HUES6 (cell line): ENCODE results near the gene KIF26A.
"Not testable (repeated sequence)": the region's sequence is repeated elsewhere in the genome, so short reads cannot be mapped to it uniquely, and the experiment has no call there.

Source experiments
- H3K27ac ChIP-seq: 2 replicates; pipeline ENCODE4 v1.7.0; 2013; ENCODE audit warnings: low read depth, mild to moderate bottlenecking, low read length, inconsistent platforms
- H3K27me3 ChIP-seq: 2 replicates; pipeline ENCODE4 v1.6.1; 2013; ENCODE audit warnings: low read length; ENCODE audit not compliant: control insufficient read depth, insufficient read depth
- H3K36me3 ChIP-seq: 2 replicates; pipeline ENCODE4 v1.6.1; 2013; ENCODE audit warnings: low read length; ENCODE audit not compliant: control insufficient read depth, insufficient read depth
- H3K4me1 ChIP-seq: 2 replicates; pipeline ENCODE4 v1.6.1; 2013; ENCODE audit warnings: low read length; ENCODE audit not compliant: control insufficient read depth, insufficient read depth
- H3K4me3 ChIP-seq: 2 replicates; pipeline ENCODE4 v1.5.1; 2013; ENCODE audit warnings: low read depth, low read length
- H3K9ac ChIP-seq: one replicate; pipeline ENCODE4 v1.6.1; 2013; ENCODE audit warnings: mild to moderate bottlenecking, low read length
- H3K9me3 ChIP-seq: 2 replicates; pipeline ENCODE4 v1.6.1; 2013; ENCODE audit warnings: low read depth, low read length; ENCODE audit not compliant: control insufficient read depth, insufficient read depth

The KIF26A gene

DNA sequence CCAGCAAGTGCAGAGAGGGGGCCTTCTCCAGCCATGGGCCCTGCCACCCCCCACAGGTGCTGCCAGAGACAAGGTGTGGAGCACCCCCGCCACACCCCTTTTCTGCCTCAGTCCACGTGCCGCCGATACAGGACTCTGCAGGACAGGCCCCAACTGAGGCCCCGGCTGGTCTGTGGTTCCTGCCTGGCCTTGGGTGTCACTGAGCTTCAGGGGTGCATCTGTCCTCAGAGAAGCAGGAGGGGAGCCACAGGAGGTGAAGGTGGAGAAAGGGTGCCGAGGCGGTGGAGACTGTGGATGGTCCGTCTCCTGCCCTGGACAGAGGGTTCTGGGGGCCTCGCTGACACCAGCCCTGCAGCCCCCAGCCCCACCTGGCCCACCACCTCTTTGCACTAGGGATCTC is 63.1 kb downstream of the KIF26A start:
- no peak overlapping the region for H3K4me3 ChIP-seq
- H3K27me3 ChIP-seq = peaks cover 14% of the 10 kb centered on the region; the same call in 1 of the 2 replicates
- no peak overlapping the region for H3K9ac ChIP-seq
- H3K9me3 ChIP-seq = no peaks in the 10 kb centered on the region; the same call in 1 of the 2 replicates
- H3K27ac ChIP-seq = no peak overlapping the region
- H3K36me3 ChIP-seq = no peaks in the 10 kb centered on the region
- peaks cover 9% of the 10 kb centered on the region; the same call in 1 of the 2 replicates for H3K4me1 ChIP-seq

DNA sequence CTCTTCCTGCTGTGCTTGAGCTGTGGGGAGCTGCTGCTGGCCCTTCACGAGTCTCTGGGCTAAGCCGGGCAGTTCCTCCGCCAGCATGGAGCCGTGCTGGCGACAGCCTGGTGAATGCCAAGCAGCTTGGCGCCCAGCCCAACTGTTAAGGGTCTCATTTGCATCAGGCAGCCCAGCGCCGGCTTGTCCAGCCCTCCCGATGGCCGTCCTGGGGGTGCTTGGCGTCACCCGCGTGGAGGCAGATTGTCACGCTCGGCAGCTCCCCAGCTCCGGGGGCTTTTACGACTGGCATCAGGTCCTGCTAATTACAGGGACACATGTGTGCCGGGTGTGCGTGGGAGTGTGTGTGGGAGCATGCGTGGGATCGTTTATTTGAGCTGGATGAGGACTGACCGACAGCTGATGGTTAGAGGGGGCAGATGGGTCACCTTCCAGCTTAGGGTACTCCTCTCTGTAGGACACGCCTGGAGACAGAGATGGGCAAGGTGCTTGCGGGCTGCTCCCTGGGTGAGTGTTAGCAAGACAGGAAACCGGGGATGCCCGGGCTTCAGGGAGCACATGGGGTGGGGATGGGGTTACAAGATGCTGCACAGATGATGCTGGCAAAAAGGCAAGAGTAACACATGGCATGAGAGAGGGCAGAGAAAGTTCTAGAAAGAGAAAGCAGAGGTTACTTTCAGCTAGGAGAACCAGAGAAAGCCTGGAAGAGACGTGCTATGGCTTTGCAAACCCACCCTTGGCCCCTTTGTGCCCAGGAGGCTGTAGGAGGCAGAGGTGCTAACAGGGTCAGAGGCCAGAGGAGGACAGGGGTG is 64.1 kb downstream of the KIF26A start:
- Histone ChIP-seq H3K27me3 (peaks cover 14% of the 10 kb centered on the region; the same call in 1 of the 2 replicates), H3K9me3 (no peaks in the 10 kb centered on the region; the same call in 1 of the 2 replicates), H3K36me3 (no peaks in the 10 kb centered on the region), H3K27ac (no peak overlapping the region), H3K4me1 (peaks cover 12% of the 10 kb centered on the region; the same call in 1 of the 2 replicates), H3K4me3 (no peak overlapping the region), H3K9ac (no peak overlapping the region)

DNA sequence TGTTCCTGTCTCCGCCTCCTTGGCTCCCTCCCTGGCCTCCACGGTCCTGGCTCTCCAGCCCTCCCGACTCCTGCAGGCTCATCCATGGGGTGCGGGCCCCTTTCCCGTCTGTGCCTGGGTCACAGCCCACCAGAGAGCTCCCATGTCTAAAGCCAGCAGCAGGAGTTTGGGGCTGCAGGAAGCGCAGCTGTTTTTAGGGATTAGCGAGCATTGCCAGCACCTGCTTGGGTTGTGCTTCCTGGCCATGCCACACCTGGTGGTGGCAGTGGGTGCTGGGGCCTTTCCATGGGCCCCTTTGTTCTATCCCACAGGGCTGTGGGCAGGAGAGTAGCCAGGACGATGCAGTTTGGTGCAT is 64.7 kb downstream of the KIF26A start:
- Histone ChIP-seq H3K36me3 (no peaks in the 10 kb centered on the region), H3K4me1 (peaks cover 12% of the 10 kb centered on the region; the same call in 1 of the 2 replicates), H3K27me3 (peaks cover 9% of the 10 kb centered on the region; the same call in 1 of the 2 replicates), H3K4me3 (no peak overlapping the region), H3K9me3 (no peaks in the 10 kb centered on the region; the same call in 1 of the 2 replicates), H3K9ac (no peak overlapping the region), H3K27ac (no peak overlapping the region)

DNA sequence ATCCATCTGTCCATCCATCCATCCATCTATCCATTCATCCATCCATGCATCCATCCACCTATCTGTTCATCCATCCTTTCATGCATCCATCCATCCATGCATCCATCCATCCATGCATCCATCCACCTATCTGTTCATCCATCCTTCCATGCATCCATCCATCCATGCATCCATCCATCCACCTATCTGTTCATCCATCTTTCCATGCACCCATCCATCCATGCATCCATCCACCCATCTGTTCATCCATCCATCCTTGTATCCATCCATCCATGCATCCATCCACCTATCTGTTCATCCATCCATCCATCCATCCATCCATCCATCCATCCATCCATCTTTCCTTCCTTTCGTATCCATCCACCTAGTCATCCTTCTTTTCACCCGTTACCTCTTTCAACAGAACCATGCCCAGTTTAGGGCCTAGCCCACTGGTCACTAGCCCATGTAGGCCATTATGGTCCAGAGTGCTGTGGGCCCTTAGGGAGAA is 66.3 kb downstream of the KIF26A start:
- H3K9ac ChIP-seq = no peak overlapping the region

DNA sequence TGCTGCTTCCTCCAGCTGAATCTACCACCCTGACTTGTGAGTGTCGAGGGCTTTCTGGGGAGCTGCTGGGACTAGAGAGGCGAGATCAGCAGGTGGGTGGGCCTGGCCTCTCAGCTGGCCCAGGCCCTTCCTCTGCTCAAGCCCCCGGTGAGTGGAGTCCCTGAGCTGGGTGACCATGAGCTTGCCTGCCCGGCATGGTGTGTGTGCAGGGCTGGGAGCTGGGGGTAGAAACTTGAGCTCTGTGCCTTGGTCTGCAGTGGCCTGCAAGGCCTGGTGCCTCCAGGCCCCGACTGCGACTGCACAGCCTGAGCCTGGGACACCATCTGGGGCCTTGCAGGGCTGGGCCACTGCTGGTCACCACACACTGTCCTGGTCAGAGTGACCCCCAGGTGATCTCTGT is 67.4 kb downstream of the KIF26A start:
- Histone ChIP-seq H3K4me3 (no peak overlapping the region), H3K4me1 (peaks cover 12% of the 10 kb centered on the region; the same call in 1 of the 2 replicates), H3K9me3 (no peaks in the 10 kb centered on the region; the same call in 1 of the 2 replicates), H3K27ac (no peak overlapping the region), H3K9ac (no peak overlapping the region), H3K27me3 (peaks cover 8% of the 10 kb centered on the region; the same call in 1 of the 2 replicates), H3K36me3 (no peaks in the 10 kb centered on the region)

More for the DNA sequence above, 66.3 kb downstream of the KIF26A start:
- H3K4me1 ChIP-seq = peaks cover 12% of the 10 kb centered on the region; the same call in 1 of the 2 replicates
- H3K9me3 ChIP-seq = no peaks in the 10 kb centered on the region; the same call in 1 of the 2 replicates
- H3K27me3 ChIP-seq = peaks cover 8% of the 10 kb centered on the region; the same call in 1 of the 2 replicates
- no peak overlapping the region for H3K4me3 ChIP-seq
- no peaks in the 10 kb centered on the region for H3K36me3 ChIP-seq
- H3K27ac ChIP-seq = no peak overlapping the region

DNA sequence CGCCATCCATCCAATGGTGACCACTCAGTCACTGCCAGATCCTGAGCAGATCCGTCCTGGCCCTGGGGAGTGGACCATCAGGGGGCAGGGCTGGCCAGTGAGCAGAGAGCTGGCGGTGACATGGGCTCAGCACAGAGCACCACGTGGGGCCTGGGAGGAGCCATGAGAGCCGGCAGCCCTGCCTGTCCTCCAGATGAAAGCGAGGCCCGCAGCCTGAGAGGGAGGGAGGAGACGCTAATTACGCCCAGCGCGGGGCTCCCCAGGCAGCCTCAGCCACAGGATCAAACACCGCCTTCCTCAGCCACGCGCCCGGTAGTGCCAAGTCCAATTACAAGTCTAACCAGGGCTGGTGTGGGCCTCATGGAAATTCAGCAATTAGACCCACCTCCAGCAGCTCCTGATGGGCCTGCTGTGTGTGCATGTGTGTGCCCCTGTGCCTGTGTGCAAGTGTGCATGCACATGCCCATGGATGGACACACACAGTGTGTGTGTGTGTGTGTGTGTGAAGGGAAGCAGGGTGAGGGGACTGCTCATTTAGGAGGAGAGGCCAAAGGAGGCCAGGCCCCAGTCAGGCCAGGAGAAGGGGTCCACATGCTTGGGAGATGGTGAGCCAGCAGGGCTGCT is 68.0 kb downstream of the KIF26A start:
- Histone ChIP-seq H3K27ac (no peak overlapping the region), H3K27me3 (peaks cover 8% of the 10 kb centered on the region; the same call in 1 of the 2 replicates), H3K4me3 (no peak overlapping the region; the same call in 1 of the 2 replicates), H3K9me3 (no peaks in the 10 kb centered on the region; the same call in 1 of the 2 replicates), H3K36me3 (no peaks in the 10 kb centered on the region), H3K9ac (no peak overlapping the region), H3K4me1 (peaks cover 12% of the 10 kb centered on the region; the same call in 1 of the 2 replicates)

DNA sequence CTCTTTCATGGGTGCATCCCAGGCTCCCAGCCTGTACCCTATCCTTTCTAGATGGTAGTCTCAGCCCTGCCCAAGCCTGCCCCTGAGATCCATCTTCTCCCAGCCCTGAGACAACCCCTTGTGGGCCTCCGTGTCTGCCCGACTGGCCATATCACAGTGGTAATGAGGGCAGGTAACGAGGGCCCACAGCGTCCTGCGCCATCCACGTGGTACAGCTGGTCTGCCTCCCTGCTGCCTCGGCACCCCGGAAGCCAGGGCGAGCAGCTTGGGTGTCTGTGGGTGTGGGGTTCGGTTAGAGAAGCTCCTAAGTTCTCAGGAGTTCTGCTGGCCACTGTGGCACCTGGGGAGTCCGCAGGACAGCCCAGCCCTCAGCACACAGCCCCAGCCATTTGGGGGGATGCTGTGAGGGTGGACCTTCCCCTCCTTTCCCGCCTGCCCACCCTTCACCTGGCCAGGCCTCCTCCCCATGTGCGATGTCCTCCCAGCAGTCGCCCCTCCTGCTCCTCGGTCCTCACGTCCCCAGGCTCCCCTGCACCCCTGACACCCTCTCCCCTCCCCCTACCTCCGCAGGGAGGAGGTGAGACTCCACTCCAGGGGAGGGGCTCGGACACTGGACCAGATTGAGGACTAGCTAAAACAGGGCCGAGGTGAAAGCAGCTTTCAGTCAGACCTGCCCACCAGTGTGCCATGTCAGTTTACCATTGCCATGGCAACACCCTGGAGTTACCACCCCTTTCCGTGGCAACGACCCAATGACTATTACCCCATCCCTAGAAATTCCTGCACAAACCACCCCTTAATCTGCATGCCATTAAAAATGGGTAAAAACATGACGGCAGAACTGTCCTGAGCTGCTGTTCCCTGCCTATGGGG is 69.0 kb downstream of the KIF26A start:
- no peak overlapping the region for H3K9ac ChIP-seq
- H3K4me1 ChIP-seq = peaks cover 12% of the 10 kb centered on the region; the same call in 1 of the 2 replicates
- H3K27me3 ChIP-seq = peaks cover 8% of the 10 kb centered on the region; the same call in 1 of the 2 replicates
- H3K27ac ChIP-seq = no peak overlapping the region
- H3K4me3 ChIP-seq = no peak overlapping the region
- no peaks in the 10 kb centered on the region for H3K36me3 ChIP-seq
- no peaks in the 10 kb centered on the region; the same call in 1 of the 2 replicates for H3K9me3 ChIP-seq

DNA sequence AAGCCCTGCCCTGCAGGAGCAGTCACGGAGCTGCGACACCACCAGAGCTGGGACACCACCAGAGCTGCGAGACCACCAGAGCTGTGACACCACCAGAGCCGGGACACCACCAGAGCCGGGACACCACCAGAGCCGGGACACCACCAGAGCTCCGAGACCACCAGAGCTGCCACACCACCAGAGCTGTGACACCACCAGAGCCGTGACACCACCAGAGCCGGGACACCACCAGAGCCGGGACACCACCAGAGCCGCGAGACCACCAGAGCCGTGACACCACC is 69.6 kb downstream of the KIF26A start:
- H3K27ac ChIP-seq, H3K36me3 ChIP-seq, H3K9me3 ChIP-seq, H3K9ac ChIP-seq, H3K27me3 ChIP-seq, H3K4me3 ChIP-seq: not testable (repeated sequence)
- peaks cover 12% of the 10 kb centered on the region; the same call in 1 of the 2 replicates for H3K4me1 ChIP-seq

DNA sequence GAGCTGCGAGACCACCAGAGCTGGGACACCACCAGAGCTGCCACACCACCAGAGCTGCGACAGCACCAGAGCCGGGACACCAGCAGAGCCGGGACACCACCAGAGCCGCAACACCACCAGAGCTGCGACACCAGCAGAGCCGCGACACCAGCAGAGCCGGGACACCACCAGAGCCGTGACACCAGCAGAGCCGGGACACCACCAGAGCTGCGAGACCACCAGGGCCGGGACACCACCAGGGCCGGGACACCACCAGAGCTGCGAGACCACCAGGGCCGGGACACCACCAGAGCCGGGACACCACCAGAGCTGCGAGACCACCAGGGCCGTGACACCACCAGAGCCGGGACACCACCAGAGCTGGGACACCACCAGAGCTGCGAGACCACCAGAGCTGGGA is 69.9 kb downstream of the KIF26A start:
- H3K27ac ChIP-seq, H3K9me3 ChIP-seq, H3K27me3 ChIP-seq: not testable (repeated sequence)

DNA sequence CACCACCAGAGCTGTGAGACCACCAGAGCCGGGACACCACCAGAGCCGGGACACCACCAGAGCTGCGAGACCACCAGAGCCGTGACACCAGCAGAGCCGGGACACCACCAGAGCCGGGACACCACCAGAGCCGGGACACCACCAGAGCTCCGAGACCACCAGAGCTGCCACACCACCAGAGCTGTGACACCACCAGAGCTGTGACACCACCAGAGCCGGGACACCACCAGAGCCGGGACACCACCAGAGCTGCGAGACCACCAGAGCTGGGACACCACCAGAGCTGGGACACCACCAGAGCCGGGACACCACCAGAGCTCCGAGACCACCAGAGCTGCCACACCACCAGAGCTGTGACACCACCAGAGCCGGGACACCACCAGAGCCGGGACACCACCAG is 70.7 kb downstream of the KIF26A start:
- not testable (repeated sequence) for H3K9me3 ChIP-seq, H3K27ac ChIP-seq, H3K27me3 ChIP-seq, H3K9ac ChIP-seq, H3K36me3 ChIP-seq, H3K4me3 ChIP-seq
- peaks cover 12% of the 10 kb centered on the region; the same call in 1 of the 2 replicates for H3K4me1 ChIP-seq

More for the DNA sequence above, 69.9 kb downstream of the KIF26A start:
- not testable (repeated sequence) for H3K36me3 ChIP-seq, H3K9ac ChIP-seq, H3K4me3 ChIP-seq
- H3K4me1 ChIP-seq = peaks cover 12% of the 10 kb centered on the region; the same call in 1 of the 2 replicates
